Fibroblast of mammary gland (primary cell): ENCODE measurements around the gene DGCR2.
"Not testable (repeated sequence)": the region's sequence is repeated elsewhere in the genome, so short reads cannot be mapped to it uniquely, and the experiment has no call there.

Experiments used
- DNase-seq: peaks from one replicate; pipeline ENCODE4 v3.0.0-alpha.2; 2010; ENCODE audit warnings: low read depth
- H3K4me3 ChIP-seq: 2 replicates; pipeline ENCODE4 v1.5.1; 2011; ENCODE audit warnings: low read depth, mild to moderate bottlenecking, low read length, moderate library complexity; ENCODE audit not compliant: control insufficient read depth
- CTCF ChIP-seq: conservative IDR thresholded peaks from 2 replicates; pipeline ENCODE4 v1.5.1; 2011; ENCODE audit warnings: low read depth, low read length, inconsistent platforms; ENCODE audit not compliant: control insufficient read depth, insufficient read depth

The DGCR2 gene

DNA sequence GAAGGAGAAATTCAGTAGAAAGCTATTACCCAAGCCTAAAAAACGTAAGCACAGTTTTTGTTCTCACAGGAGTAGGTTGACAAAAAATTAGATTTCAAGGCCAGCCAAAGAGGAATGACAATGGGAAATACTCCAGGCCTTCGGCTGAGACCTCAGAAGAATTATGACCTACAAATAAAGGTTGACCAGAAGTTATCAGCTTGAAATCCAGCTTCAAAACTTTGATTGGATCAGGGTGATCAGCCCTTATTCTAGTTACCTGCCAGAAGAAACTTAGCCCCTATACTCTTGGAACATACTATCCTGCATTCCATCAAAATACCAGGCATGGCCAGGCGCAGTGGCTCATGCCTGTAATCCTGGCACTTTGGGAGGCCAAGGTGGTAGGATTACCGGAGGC is 117.7 kb downstream of the DGCR2 start:
- no peak for DNase-seq
- TF ChIP-seq CTCF, result no peak
- H3K4me3 ChIP-seq, result no peak overlapping the region

DNA sequence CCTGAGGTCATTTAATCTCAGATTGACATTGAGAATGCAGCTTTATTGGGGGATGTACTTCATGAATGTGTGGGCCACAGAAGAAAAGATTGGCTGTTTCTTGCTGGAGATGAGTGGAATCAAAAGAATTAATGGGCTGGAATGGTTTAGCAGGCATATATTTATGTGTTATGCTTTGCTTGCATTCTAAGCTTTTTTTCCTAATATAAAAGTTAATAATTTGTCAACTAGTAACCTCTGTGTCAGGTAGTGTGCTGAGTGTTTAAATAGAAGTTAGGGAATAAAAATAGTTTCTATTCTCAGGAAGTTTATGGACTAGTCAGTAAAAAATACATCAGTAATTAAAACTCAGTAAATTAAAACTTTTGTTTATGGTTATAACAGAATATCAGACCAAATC is 118.7 kb downstream of the DGCR2 start:
- no peak overlapping the region for H3K4me3 ChIP-seq
- DNase-seq, result no peak
- no peak for TF ChIP-seq CTCF

- TF ChIP-seq CTCF, result no peak
- DNase-seq, result no peak
- H3K4me3 ChIP-seq, result no peak overlapping the region
Observed at GRCh38 chr22:19002684-19003038, 119.6 kb downstream of the DGCR2 start.

DNA sequence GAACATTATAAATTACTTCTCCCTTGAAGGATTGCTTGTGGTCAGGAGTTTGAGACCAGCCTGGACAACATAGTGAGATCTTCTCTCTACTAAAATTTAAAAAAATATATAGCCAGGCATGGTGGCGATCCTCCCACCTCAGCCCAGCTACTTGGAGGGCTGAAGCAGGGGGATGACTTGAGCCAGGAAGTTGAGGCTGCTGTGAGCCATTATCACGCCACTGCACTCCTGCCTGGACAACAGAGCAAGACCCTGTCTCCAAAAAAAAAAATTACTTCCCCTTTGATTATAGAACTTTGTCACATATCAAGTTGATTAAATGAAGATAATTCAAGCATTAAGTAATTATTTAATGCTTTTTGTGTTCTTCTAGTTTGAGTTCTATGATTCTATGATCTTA is 121.0 kb downstream of the DGCR2 start:
- no peak overlapping the region for H3K4me3 ChIP-seq
- TF ChIP-seq CTCF, result no peak
- DNase-seq, result no peak

DNA sequence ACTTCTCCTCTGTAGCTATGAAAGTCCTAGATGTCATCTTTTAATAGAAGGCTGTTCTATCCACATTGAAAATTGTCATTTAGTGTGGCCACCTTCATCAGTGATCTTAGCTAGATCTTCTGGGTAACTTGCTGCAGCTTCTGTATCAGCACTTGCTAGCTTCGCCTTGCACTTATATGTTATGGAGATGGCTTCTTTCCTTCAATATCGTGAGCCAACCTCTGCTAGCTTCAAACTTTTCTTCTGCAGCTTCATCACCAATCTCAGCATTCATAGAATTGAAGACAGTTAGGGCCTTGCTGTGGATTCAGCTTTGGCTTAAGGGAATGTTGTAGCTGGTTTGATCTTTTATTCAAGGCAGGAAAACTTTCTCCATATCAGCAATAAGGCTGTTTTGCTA is 122.1 kb downstream of the DGCR2 start:
- H3K4me3 ChIP-seq, DNase-seq: not testable (repeated sequence)

DNA sequence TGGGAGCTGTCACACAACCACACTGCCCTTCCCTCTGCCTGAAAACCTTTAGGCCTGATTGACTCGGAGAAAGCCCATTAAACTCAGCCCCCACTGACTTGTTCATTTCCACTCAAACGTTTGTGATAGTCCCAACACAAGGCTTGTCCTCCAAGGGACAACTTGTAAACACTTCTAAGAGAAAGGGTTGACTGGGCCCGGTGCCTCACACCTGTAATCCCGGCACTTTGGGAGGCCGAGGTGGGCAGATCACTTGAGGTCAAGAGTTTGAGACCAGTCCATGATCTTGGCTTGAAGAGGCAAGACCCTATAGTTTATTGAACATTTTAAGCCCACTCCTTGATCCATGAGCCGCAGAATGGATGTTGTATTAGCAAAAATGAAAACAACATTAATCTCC is 122.8 kb downstream of the DGCR2 start:
- H3K4me3 ChIP-seq, result no peak overlapping the region
- DNase-seq, result no peak
- TF ChIP-seq CTCF, result no peak

GRCh38 chr22:18999008-18999407 is 123.2 kb downstream of the DGCR2 start:
- TF ChIP-seq CTCF, result peak; percentile 28
- no peak for DNase-seq
- H3K4me3 ChIP-seq, result no peak overlapping the region

DNA sequence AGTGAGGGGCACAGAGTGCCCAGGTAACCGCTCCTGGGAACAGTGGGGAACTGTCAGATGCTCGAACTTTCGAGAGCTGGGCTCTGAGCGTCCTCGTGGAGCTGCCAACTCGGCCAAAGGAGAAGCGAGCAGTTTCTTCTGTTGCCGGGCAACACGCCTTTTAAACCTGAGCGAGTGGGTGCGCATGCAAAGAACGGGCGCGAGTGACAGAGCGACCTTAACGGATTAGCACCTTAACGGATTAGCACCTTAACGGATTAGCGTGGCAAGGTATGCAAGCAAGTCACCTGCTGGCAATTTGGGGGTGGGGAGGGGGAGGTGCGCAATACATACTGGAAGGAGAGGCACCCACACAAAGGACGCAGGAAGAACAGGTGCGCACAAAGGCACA is 124.3 kb downstream of the DGCR2 start:
- TF ChIP-seq CTCF, result no peak
- DNase-seq, result no peak
- H3K4me3 ChIP-seq, result no peak overlapping the region
